ENCODE measurements around the gene NES.

NES gene

DNA sequence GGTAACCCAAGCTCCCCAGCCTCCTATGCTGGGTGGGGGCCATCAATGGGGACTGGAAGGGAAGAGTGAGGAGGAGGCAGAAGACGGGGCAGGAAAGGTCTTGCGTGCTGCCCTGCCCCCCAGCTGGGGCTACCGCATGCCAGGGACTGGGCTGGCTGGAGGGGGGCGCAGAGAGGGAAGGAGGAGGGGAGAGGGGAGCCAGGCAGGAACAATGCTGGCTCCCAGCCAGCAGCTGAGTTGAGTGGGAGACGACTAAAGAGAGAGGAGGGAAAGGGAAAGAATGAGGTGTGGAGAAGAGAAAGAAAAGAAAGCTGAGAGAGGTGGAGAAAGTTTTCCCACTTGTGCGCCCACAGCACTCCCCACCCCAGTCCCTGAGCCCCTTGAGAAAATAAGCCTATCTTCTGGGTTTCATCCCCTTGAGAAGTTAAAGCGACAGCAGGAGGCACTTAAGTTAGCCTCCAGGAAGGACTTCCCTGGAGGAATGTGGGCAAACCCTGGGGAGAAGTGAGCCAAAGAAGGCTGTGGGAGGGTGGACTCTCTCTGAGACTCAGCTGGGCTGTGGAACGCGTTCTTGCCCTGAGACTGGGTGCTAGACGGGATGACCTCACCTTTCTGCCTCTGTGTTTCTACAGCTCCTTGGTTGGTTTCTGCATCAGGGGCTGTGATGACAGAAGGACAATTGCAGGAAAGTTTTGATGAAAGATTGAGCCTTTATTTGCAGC, 12.9 kb upstream of the NES start:
- Histone ChIP-seq H3K27me3 (ENCODE audit: control insufficient read depth, insufficient read depth, low read length) (peaks cover 51% of the 10 kb centered on the region), H3K4me1 (ENCODE audit: control insufficient read depth, insufficient read depth, low read length) (peaks cover 30% of the 10 kb centered on the region), H3K4me3 (ENCODE audit: low read length) (no peak overlapping the region), H3K36me3 (ENCODE audit: control insufficient read depth, insufficient read depth, low read length) (no peaks in the 10 kb centered on the region), H3K9ac (ENCODE audit: low read length) (no peak overlapping the region), H3K9me3 (ENCODE audit: control insufficient read depth, low read length) (no peaks in the 10 kb centered on the region)

DNA sequence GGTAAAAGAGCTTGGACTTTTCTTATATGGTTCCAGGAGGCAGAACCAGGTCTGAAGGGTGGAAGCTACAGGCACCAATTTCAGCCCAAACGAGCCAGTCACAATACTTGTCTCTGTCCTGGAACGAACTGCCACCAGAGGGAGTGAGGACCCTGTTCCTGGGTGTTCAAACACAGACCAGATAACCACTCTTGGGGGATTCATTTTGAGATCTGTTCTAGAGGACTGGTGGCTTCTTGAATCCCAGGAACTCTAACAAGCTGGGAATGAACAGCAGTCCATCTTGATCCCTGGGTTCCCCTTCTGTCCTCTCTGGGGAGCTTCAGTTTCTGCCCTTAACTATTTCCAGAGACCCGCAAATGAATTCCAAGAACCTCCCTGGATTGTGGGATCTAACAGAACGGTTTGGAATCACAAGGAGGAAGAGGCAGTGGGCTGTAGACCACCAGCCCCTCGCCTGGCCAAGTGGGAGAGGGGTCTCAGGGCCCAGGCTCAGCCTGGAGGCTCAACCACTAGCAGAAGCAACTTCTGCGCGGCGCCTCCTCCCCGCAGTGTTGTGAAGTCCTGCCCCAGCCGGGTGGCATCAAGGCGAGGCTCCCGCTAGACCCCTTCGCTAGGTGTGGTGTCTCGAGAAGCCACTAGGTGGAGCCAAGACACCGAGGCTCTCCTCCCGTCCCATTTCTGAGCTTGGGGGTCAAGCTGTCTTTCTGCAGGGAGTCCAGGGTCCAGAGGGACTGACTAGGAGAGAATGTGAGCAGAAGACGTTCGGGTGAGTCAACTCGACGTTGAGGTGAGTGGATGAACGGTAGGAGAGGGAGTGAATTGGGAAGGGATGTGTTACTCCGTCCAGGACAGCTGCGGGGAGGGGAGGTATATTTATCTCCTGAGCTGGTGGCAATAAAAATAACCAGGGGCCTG, 12.1 kb upstream of the NES start:
- H3K4me3 ChIP-seq (ENCODE audit: low read length) = no peak overlapping the region
- H3K27me3 ChIP-seq (ENCODE audit: control insufficient read depth, insufficient read depth, low read length) = peaks cover 56% of the 10 kb centered on the region
- H3K9me3 ChIP-seq (ENCODE audit: control insufficient read depth, low read length) = no peaks in the 10 kb centered on the region
- no peak overlapping the region for H3K9ac ChIP-seq (ENCODE audit: low read length)
- peaks cover 26% of the 10 kb centered on the region for H3K4me1 ChIP-seq (ENCODE audit: control insufficient read depth, insufficient read depth, low read length)
- H3K36me3 ChIP-seq (ENCODE audit: control insufficient read depth, insufficient read depth, low read length) = no peaks in the 10 kb centered on the region

DNA sequence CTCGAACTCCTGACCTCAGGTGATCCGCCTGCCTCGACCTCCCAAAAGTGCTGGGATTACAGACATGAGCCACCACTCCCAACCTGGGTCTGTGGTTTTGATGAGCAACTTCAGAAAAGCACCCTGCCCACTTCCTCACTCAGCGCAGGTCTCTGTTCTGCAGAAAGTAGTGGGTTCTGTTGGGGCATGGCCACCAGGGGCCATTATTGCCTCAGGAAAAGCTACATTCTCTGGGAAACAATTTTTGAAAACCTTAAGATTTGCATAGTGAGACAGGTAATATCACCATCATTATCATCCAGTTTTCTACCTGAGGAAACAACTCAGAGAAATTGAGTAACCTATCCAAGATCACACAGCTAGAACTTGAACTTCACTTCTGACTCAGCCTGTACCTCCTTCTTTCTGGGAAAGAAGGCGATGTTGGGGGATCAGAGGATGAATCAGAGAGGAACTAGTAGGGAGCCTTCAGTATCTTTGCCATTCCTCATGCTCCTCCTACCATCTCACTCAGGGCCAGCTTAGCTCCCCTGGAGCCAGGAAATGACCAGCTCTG, 7.1 kb upstream of the NES start:
- Histone ChIP-seq H3K9ac (ENCODE audit: low read length) (no peak overlapping the region), H3K27me3 (ENCODE audit: control insufficient read depth, insufficient read depth, low read length) (peaks cover 44% of the 10 kb centered on the region)

DNA sequence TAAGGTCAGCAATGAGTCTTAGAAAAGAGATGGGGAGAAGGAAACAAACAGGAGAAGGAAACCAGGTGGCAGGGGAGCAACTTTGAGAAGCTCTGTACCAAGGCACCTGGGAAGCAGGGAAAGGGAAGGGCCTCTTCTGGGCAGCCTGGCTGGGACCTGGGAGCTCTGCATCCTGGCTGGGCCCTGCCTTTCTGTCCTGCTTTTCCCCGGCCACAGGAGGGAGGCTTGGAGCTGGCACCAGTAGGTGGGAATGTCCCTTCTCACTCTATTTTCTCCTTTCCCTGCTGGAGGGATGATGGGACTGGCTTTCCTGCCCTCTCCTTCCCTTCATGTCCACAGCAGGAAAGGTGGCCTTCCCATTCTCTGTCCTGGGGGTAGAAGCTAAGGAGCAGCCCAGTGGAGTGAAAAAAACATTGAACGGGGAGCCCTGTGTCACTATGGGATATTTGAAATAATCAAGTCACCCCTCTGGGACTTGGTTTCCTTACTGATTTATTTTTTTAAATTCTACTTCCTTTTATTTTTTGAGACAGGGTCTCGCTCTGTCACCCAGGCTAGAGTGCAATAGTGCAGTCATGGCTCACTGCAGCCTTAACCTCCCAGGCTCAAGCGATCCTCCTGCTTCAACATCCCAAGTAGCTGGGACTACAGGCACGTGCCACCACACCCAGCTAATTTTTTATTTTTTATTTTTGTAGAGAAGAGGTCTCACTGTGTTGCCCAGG, 5.1 kb upstream of the NES start:
- H3K4me1 ChIP-seq (ENCODE audit: control insufficient read depth, insufficient read depth, low read length) = peaks cover 6% of the 10 kb centered on the region
- no peak overlapping the region for H3K4me3 ChIP-seq (ENCODE audit: low read length)
- no peaks in the 10 kb centered on the region for H3K36me3 ChIP-seq (ENCODE audit: control insufficient read depth, insufficient read depth, low read length)
- H3K9ac ChIP-seq (ENCODE audit: low read length) = no peak overlapping the region
- H3K27me3 ChIP-seq (ENCODE audit: control insufficient read depth, insufficient read depth, low read length) = peaks cover 54% of the 10 kb centered on the region
- H3K9me3 ChIP-seq (ENCODE audit: control insufficient read depth, low read length) = no peaks in the 10 kb centered on the region

More for the DNA sequence above, 7.1 kb upstream of the NES start:
- no peak overlapping the region for H3K4me3 ChIP-seq (ENCODE audit: low read length)
- no peaks in the 10 kb centered on the region for H3K9me3 ChIP-seq (ENCODE audit: control insufficient read depth, low read length)
- H3K4me1 ChIP-seq (ENCODE audit: control insufficient read depth, insufficient read depth, low read length) = no peaks in the 10 kb centered on the region
- no peaks in the 10 kb centered on the region for H3K36me3 ChIP-seq (ENCODE audit: control insufficient read depth, insufficient read depth, low read length)

DNA sequence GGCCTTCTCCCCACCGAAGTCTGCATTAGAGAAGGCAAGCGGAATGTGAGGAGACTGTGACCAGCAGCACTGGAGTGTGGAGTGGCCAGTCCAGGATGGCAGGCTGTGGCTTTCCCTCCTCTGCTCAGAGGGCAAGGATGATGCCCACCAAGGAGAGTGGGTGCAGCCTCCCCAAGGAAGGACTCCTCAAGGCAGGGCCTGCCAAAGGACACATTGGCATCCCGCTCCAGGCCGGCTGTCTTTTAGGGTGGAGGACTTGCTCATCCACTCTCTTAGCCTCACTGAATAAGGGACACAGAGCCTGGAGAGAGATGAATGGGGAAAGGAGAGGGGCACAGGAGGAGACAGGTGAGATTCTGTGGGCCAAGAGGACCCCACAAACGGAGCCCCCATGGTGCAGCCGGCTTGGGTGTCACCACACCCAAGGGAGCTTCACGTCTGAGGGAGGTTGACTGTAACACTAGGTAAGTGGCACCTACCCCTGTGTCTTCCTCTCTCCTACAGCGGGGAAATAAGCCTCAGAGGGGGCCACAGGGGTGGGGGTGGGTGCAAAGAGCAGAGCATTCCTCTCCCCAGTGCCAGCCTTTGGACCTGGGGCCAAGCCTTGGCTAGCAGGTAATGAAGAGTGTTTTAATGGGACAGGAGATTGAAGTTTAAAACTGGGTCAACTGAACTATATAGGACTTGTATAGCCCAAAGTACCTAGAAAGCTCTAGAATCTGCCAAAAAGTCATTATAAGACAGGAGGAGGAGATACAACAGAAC, 4.2 kb upstream of the NES start:
- no peaks in the 10 kb centered on the region for H3K36me3 ChIP-seq (ENCODE audit: control insufficient read depth, insufficient read depth, low read length)
- no peak overlapping the region for H3K4me3 ChIP-seq (ENCODE audit: low read length)
- H3K9me3 ChIP-seq (ENCODE audit: control insufficient read depth, low read length) = no peaks in the 10 kb centered on the region
- peaks cover 12% of the 10 kb centered on the region for H3K4me1 ChIP-seq (ENCODE audit: control insufficient read depth, insufficient read depth, low read length)
- peaks cover 64% of the 10 kb centered on the region for H3K27me3 ChIP-seq (ENCODE audit: control insufficient read depth, insufficient read depth, low read length)
- H3K9ac ChIP-seq (ENCODE audit: low read length) = no peak overlapping the region

DNA sequence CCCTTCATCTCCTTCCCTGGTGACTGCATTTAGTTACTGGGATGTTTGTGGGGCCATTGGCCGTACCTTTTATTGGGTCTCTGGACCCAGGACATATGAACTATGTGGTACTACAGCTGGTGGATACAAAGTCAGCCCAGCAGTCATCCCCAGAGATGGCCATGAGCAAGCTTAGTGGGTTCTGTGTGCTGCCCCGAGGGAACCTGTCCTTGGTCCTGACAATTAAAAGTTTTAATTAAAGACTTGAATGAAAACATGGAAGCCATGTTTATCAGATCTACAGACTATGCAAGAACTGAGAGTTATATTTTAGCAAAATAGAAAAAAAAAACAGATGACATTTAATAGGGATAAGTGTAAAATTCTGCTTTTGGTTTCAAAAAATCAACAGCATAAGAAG, 2.8 kb upstream of the NES start:
- Histone ChIP-seq H3K27me3 (ENCODE audit: control insufficient read depth, insufficient read depth, low read length) (peaks cover 77% of the 10 kb centered on the region), H3K4me1 (ENCODE audit: control insufficient read depth, insufficient read depth, low read length) (peaks cover 12% of the 10 kb centered on the region)

DNA sequence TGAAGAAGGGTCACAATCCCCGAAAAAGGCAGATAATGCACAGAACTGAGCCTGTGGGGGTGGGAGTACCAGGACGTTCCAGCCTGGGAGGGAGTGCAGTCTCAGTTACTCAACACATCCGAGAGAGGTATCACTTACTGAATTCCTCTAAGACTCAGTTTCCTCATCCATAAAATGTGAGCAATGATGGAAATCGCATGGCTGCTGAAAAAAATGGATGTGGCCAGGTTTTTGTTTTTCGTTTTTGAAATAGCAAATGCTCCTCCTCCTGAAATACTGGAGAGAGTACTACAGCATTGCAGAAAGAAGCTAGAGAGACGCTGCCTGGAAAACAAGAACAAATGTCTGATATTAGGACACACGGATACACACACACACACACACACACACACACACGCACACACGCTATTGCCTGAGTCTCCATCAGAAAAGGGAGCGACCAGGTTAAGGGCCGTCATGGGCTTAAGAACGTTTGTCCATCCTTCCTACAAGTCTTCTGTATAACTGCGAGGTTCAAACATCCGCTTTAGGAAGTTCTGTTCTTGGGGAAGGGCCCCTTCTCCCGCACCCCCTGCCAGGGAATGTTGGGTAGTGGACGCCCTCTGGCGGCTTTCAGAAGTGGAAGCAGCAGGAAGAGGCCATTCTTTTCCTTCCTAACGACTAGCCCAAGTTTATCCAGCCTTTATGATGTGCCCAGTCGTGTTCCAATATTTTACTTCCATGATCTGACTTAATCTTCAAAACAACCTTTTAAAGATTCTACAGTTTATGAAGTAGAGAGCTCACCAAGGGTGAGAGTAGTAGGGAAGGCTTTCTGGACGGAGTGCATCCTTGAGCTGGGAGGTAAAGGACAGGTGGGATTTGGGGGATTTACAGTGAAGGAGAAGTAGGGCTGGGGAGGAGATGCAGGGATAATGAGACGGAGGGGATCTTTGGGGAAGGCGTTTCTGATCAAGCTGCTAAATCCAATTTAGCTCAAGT, 699 bp upstream of the NES start:
- Histone ChIP-seq H3K4me3 (ENCODE audit: low read length) (no peak overlapping the region), H3K27me3 (ENCODE audit: control insufficient read depth, insufficient read depth, low read length) (peaks cover 80% of the 10 kb centered on the region), H3K4me1 (ENCODE audit: control insufficient read depth, insufficient read depth, low read length) (peaks cover 12% of the 10 kb centered on the region), H3K36me3 (ENCODE audit: control insufficient read depth, insufficient read depth, low read length) (no peaks in the 10 kb centered on the region), H3K9me3 (ENCODE audit: control insufficient read depth, low read length) (no peaks in the 10 kb centered on the region), H3K9ac (ENCODE audit: low read length) (peak overlapping the region; percentile 29)

More for the DNA sequence above, 2.8 kb upstream of the NES start:
- H3K36me3 ChIP-seq (ENCODE audit: control insufficient read depth, insufficient read depth, low read length) = no peaks in the 10 kb centered on the region
- H3K9me3 ChIP-seq (ENCODE audit: control insufficient read depth, low read length) = no peaks in the 10 kb centered on the region
- no peak overlapping the region for H3K4me3 ChIP-seq (ENCODE audit: low read length)
- H3K9ac ChIP-seq (ENCODE audit: low read length) = no peak overlapping the region

DNA sequence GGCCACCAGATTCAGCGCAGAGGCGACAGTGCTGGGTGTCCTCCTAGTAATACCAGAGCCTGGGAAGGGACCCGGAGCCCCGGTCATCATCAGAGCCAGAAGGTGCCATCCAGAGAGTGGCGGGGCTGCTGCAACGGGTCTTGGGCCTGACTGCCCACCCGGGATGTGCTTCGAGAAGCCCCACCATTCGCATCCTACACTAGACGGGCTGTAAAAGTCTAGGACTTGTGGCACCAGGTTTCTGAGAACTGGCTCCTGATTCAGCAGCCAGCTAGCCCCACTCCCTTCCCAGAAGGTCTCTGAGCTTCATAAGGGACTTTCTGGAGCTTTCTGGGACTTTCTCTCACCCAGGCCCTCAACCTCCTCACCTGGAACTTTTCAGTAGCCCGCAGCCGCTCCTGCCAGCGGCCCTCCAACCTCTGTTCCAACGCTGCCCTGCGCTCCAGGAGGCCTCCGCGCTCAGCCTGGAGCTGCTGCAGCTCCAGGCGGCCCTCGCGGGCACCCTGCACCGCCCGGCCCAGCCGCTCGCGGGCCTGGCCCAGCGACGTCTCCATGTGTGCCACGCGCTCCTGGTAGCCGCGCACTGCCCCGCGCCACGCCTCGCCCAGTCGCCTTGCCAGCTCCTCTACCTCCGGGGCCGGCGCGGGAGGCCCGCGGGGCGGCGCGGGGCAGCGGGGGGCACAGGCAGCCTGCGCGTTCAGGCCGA, 940 bp downstream of the NES start:
- no peak overlapping the region for H3K4me3 ChIP-seq (ENCODE audit: low read length)
- no peak overlapping the region for H3K9ac ChIP-seq (ENCODE audit: low read length)
- H3K9me3 ChIP-seq (ENCODE audit: control insufficient read depth, low read length) = no peaks in the 10 kb centered on the region
- H3K36me3 ChIP-seq (ENCODE audit: control insufficient read depth, insufficient read depth, low read length) = no peaks in the 10 kb centered on the region
- peaks cover 12% of the 10 kb centered on the region for H3K4me1 ChIP-seq (ENCODE audit: control insufficient read depth, insufficient read depth, low read length)
- peaks cover 76% of the 10 kb centered on the region for H3K27me3 ChIP-seq (ENCODE audit: control insufficient read depth, insufficient read depth, low read length)

DNA sequence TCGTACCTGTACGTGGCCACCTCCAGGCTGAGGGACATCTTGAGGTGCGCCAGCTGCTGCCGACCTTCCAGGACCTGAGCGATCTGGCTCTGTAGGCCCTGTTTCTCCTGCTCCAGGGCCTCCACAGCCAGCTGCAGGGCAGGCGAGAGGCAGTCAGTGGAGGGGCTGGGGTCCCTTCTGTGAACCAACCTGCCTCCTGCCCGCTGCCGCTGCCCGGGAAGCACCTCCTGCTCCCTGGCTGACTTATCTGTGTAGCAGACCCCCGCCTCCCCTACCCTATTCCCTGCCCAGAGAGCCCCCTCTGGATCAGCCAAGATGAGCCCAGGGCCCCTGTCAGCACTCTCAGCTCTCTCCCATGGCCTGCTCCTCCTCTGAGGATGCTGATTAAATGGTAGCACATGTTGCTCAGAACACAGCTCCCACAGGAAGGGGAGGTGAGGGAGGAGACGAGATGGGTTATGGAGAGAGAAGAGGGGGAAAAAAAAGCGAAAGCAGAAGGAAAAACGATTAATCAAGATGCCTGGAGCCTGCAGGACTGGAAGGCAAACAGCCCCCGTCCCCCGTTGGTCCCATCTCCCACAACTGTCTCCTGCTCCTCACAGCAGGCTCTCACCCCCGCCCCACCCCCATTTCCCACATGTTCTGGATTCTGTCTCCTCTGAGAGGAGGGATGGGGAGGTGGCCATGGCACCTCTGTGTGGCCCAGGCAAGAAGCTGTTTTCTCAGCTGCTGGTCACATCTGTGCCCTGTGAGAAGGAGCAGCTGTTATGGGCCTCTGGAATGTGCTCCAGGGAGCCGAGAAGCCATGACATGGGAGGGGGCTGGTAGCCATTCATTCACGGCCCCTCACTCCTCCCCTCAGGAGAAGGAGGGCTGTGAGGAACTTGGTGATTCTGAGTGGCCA, 1.7 kb downstream of the NES start:
- Histone ChIP-seq H3K36me3 (ENCODE audit: control insufficient read depth, insufficient read depth, low read length) (no peaks in the 10 kb centered on the region), H3K4me1 (ENCODE audit: control insufficient read depth, insufficient read depth, low read length) (peaks cover 12% of the 10 kb centered on the region), H3K4me3 (ENCODE audit: low read length) (no peak overlapping the region), H3K9ac (ENCODE audit: low read length) (no peak overlapping the region), H3K9me3 (ENCODE audit: control insufficient read depth, low read length) (no peaks in the 10 kb centered on the region), H3K27me3 (ENCODE audit: control insufficient read depth, insufficient read depth, low read length) (peaks cover 76% of the 10 kb centered on the region)

All from mucosa of stomach (tissue), 1 donor.